AG09309 (cell line): ENCODE measurements around the gene WAPL.
A peak's percentile ranks its signal among the peaks of the same experiment; 100 is the strongest.

Source experiments
- DNase-seq: peaks from one replicate; pipeline ENCODE4 v3.0.0-alpha.2; 2010; ENCODE audit warnings: low read depth
- H3K4me3 ChIP-seq: 2 replicates; pipeline ENCODE4 v1.5.1; 2011; ENCODE audit warnings: mild to moderate bottlenecking, low read depth, low read length, moderate library complexity; ENCODE audit not compliant: control insufficient read depth
- TF ChIP-seq, protein P1 (sequence below): IDR thresholded peaks from 2 replicates; pipeline ENCODE4 v1.5.1; 2011; ENCODE audit warnings: mild to moderate bottlenecking, low read depth, low read length, inconsistent platforms; ENCODE audit not compliant: insufficient read depth, control insufficient read depth; ENCODE audit errors: missing control alignments

The WAPL gene

DNA sequence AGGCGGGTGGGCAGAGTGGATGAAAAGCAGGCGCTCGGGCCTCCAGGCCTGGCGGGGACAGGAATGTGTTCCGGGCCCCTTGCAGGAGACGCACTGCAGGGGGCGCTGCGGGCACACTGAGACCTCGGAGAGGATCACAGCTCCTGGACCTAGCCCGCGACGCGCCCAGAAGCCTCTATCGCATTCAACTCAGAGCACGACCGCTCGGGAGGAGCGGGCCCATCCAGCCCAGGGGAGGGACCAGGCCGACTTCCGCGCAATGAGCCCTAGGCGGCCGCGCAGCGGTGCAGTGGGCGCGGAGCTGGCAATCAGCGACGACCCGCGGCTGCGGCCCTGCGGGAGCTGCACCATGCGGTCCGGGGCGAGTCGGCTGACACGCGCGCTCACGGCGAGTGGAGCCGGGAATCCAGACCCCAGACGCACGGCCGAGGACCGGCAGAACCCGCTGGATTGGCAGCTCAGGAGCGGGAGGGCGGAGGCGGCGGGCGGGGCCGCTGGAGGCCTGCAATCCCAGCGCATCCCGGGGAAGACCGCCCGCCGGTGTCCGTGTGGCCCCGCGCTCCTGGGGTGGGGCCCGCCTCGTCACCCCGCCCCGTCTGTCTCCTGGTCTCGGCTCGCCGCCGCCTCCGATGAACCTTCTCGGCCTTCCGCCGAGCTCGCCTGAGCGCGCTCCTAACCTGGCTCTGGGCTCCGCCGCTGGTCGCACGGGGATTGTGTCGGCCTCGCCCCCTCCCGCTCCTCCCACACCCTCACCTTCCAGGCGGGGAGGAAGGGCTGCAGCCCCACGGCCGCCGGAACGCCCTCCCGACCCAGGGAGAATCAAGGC is 121.5 kb downstream of the WAPL start:
- TF ChIP-seq, protein P1, sequence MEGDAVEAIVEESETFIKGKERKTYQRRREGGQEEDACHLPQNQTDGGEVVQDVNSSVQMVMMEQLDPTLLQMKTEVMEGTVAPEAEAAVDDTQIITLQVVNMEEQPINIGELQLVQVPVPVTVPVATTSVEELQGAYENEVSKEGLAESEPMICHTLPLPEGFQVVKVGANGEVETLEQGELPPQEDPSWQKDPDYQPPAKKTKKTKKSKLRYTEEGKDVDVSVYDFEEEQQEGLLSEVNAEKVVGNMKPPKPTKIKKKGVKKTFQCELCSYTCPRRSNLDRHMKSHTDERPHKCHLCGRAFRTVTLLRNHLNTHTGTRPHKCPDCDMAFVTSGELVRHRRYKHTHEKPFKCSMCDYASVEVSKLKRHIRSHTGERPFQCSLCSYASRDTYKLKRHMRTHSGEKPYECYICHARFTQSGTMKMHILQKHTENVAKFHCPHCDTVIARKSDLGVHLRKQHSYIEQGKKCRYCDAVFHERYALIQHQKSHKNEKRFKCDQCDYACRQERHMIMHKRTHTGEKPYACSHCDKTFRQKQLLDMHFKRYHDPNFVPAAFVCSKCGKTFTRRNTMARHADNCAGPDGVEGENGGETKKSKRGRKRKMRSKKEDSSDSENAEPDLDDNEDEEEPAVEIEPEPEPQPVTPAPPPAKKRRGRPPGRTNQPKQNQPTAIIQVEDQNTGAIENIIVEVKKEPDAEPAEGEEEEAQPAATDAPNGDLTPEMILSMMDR: peak; percentile 92
- H3K4me3 ChIP-seq: peak overlapping the region; percentile 89
- peak; percentile 73 for DNase-seq

DNA sequence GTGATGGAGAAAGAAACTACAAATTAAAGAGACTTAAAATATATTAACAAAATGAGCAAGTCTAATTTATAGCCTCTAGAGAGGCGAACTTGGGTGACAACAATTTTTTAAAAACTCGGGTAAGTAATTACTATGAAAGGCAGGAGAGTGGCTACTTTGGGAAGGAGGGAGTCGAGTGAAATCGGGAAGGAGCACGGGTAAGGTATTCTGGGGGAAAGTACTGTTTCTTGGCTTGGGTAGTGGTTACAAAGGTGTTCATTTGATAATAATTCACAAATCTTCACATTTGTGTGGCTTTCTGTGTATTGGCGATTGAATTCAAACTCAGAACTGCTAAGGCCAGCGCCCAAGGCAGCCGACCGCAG is 122.1 kb downstream of the WAPL start:
- TF ChIP-seq, protein P1: no peak
- no peak overlapping the region for H3K4me3 ChIP-seq
- DNase-seq: no peak

DNA sequence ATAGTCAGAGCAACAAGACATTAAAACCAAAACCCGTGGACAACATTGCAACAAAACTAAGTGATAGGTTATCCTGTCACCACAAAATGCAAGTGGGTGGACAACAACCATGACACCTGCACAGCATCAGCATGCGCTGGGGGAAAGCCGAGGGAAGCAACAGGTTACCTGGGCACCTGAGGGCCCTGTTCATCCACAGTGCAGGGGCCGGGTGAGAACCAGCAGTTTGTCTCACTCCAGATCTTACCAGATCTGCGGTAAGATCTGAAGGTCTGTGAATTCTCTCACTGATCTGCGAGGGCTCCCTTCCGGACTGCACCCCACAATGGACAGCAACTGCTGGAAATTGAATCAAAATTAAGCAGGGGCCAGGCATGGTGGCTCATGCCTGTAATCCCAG is 124.5 kb downstream of the WAPL start:
- H3K4me3 ChIP-seq: no peak overlapping the region
- no peak for DNase-seq
- TF ChIP-seq, protein P1: no peak

DNA sequence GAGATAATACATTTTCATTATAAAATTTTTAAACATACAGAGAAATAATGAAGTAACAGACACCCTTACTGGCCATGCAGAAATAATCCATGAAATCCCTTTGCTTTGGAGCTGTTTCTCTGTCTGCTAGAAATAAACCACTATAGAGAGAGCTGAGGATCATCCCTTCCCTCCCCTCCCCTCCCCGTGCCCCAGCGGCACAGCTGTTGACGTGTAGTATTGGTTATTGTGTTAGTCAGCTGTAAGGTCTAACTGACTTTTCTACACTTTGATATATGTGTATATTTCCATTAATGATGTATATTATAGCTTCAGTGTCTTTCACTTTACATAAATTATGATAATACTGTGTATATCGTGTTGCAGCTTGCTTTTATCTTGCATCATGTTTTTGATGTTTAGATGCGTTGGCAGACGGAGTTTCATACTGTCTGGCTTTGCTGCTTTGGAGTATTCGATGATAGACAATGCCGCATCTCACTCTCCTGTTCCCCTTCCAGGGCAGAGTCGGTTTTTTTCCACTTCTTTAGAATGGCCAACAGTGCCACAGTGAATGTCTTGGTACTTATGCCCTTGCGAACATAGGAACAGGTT is 127.6 kb downstream of the WAPL start:
- TF ChIP-seq, protein P1: no peak
- no peak overlapping the region for H3K4me3 ChIP-seq
- no peak for DNase-seq

DNA sequence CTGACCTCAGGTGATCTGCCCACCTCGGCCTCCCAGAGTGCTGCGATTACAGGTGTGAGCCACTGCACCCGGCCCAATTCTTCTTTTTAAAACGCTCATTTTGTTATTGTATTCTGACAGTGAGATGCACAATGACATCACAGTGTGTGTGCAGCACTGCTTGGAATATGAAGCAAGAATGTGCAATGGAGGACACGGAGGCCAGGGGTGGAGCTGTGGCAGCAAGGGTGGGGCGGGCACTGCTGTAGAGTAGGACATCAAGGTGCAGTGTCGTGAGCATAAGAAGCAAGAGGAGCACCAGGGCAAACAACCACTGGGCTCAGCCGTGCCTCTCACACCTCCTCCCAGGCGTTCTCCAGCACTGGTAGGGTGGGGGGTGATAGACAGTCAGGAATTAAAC is 128.2 kb downstream of the WAPL start:
- H3K4me3 ChIP-seq: no peak overlapping the region
- TF ChIP-seq, protein P1: no peak
- DNase-seq: no peak

DNA sequence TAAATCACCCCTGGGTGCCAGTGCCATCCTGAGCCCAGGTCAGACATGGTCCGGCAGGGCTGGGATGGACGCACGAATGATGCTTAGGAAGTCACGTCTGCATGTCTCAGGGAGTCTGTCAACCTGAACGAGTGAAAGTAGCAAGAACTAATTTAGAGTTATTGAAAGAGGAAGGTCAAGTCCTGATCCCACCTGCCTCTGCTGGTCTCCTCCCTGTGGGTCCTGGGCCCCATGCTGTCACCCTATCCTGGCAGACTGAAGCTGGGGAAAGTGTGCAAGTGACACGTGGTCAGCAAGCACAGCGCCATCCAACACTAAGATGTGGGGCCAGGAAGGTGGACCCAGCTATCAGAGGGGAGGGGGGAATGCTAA is 128.9 kb downstream of the WAPL start:
- H3K4me3 ChIP-seq: no peak overlapping the region
- DNase-seq: no peak
- TF ChIP-seq, protein P1: no peak
